ENCODE data around the gene FAM234B. TPM values are rescaled to one million over a fixed set of nuclear protein-coding genes. Genes with fewer than 3 reads are reported as not detected.
A peak's percentile ranks its signal among the peaks of the same experiment; 100 is the strongest.

The FAM234B gene
- polyA plus RNA-seq, 1 donor (not counting 4 experiments of a cell fraction or from before 2014, with no cell fraction given): 4.5 TPM

DNA sequence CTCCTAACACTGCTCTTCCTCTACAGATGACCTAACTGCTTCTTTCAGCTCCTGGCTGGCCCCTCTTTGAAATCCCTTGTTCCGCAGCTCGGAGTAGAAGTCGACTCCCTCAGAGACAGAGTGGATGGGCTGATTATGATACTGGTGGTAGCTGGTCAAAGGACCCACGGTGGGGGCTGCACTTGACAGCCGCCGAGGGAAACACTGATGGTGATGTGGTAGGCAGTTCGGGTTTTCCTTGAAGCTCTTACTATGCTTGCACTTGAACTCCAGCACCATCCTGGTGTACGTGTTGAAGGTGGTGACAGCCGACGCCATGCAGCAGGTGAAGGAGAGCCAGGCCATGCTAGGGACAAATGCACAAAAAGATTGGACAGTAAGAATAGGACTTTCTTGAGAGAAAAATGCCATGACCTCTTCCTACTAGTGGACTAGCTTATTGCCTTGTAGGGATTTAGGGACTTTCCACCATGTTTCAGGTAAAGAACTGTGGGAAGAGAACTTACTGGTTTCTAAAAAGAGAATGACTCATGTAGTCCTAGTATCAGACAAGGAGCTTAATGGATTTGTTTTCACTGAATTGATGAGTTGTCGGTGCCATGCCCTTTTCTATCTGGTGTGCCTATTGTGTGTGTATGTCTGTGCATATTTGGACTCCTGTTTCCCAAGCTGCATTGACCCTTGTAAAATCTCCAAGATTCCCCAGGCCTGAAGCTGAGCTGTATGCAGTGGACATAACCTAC is 40.9 kb downstream of the FAM234B start:
- no peak for TF ChIP-seq EZH2 (IDR thresholded peaks at IDR 0.05; ENCODE audit: low read length)
- TF ChIP-seq, protein P1, sequence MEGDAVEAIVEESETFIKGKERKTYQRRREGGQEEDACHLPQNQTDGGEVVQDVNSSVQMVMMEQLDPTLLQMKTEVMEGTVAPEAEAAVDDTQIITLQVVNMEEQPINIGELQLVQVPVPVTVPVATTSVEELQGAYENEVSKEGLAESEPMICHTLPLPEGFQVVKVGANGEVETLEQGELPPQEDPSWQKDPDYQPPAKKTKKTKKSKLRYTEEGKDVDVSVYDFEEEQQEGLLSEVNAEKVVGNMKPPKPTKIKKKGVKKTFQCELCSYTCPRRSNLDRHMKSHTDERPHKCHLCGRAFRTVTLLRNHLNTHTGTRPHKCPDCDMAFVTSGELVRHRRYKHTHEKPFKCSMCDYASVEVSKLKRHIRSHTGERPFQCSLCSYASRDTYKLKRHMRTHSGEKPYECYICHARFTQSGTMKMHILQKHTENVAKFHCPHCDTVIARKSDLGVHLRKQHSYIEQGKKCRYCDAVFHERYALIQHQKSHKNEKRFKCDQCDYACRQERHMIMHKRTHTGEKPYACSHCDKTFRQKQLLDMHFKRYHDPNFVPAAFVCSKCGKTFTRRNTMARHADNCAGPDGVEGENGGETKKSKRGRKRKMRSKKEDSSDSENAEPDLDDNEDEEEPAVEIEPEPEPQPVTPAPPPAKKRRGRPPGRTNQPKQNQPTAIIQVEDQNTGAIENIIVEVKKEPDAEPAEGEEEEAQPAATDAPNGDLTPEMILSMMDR (optimal IDR thresholded peaks at IDR 0.05 in 1 of 3, IDR thresholded peaks at IDR 0.05 in 1 of 3, conservative IDR thresholded peaks at IDR 0.05 in 1 of 3; ENCODE audit: extremely low read depth in 1 of 3, insufficient read depth in 2 of 3, low read length in 3 of 3): no peak
- Histone ChIP-seq H3K27me3 (ENCODE audit: control insufficient read depth, extremely low read depth, insufficient read depth, low read length) (no peaks in the 10 kb centered on the region), H3K9me1 (ENCODE audit: control insufficient read depth, extremely low read depth, insufficient read depth, low read length) (no peaks in the 10 kb centered on the region), H3K36me3 (ENCODE audit: control insufficient read depth in 2 of 2, extremely low read depth in 1 of 2, insufficient read depth in 2 of 2, low read length in 2 of 2) (no peaks in the 10 kb centered on the region), H3K4me2 (ENCODE audit: control insufficient read depth, extremely low read depth, insufficient read depth, low read depth, low read length) (no peak overlapping the region), H3K27ac (ENCODE audit: control insufficient read depth, insufficient read depth, low read length) (peak overlapping the region; percentile 9), H3K4me1 (ENCODE audit: control insufficient read depth, extremely low read depth, insufficient read depth, low read length) (peaks cover 8% of the 10 kb centered on the region), H3K4me3 (ENCODE audit: control insufficient read depth in 2 of 3, extremely low read depth in 1 of 3, insufficient read depth in 2 of 3, low read depth in 1 of 3, low read length in 3 of 3) (no peak overlapping the region), H3K9me3 (ENCODE audit: control insufficient read depth, low read depth, low read length) (no peaks in the 10 kb centered on the region), H4K20me1 (ENCODE audit: control insufficient read depth, extremely low read depth, insufficient read depth, low read length) (no peaks in the 10 kb centered on the region), H3K9ac (ENCODE audit: control insufficient read depth, extremely low read depth, insufficient read depth, low read length) (no peak overlapping the region), H2AFZ (ENCODE audit: control insufficient read depth, low read length) (no peak overlapping the region), H3K79me2 (ENCODE audit: control insufficient read depth, insufficient read depth, low read length) (no peaks in the 10 kb centered on the region)
- dilution Hi-C loops (cut with MboI; ENCODE audit: extremely low pct_ligation_motif_present, low sequenced_read_pairs): no loop called here
- FAIRE-seq (peak; percentile 23), DNase-seq (ENCODE audit: low read depth, low spot score) (no peak)

DNA sequence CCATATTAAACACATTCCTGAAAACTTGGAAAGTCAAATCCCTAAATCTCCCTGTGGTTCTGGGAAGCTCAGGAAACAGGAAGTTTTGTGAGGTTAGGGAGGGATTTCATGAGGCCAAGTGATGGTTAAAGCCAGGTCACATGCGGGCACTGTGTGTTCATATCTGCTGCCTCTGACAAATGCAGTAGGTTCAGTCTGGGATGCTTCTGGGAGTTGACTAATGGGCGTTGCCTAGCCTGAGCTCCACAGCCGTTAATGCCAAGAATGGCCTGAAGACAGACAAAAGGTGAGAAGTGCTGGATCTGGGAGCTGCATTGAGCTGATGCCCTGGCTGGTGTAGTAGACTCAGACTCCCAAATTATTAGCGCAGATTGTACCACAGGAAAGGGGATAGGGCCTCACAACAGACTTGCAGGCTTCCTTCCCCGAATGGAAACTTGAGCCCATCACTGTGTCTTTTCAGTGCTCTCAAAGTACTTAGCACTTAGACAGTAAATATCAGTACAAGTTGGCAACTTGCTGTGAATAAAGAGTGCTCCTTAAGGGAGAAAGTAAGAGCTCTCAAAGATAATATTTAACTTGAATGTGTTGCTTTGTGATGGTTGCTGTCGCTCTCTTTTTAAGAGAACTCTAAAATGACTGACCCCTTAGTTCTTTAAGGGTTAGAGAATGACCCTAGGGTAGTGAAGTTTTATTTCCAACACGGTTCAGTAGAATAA is 41.9 kb downstream of the FAM234B start:
- Histone ChIP-seq H3K9ac (ENCODE audit: control insufficient read depth, extremely low read depth, insufficient read depth, low read length) (no peak overlapping the region), H3K27ac (ENCODE audit: control insufficient read depth, insufficient read depth, low read length) (no peak overlapping the region), H3K9me1 (ENCODE audit: control insufficient read depth, extremely low read depth, insufficient read depth, low read length) (no peaks in the 10 kb centered on the region), H2AFZ (ENCODE audit: control insufficient read depth, low read length) (no peak overlapping the region), H3K36me3 (ENCODE audit: control insufficient read depth in 2 of 2, extremely low read depth in 1 of 2, insufficient read depth in 2 of 2, low read length in 2 of 2) (no peaks in the 10 kb centered on the region), H3K4me2 (ENCODE audit: control insufficient read depth, extremely low read depth, insufficient read depth, low read depth, low read length) (no peak overlapping the region), H3K79me2 (ENCODE audit: control insufficient read depth, insufficient read depth, low read length) (no peaks in the 10 kb centered on the region), H3K4me3 (ENCODE audit: control insufficient read depth in 2 of 3, extremely low read depth in 1 of 3, insufficient read depth in 2 of 3, low read depth in 1 of 3, low read length in 3 of 3) (no peak overlapping the region), H3K27me3 (ENCODE audit: control insufficient read depth, extremely low read depth, insufficient read depth, low read length) (no peaks in the 10 kb centered on the region), H3K4me1 (ENCODE audit: control insufficient read depth, extremely low read depth, insufficient read depth, low read length) (peaks cover 8% of the 10 kb centered on the region), H3K9me3 (ENCODE audit: control insufficient read depth, low read depth, low read length) (no peaks in the 10 kb centered on the region), H4K20me1 (ENCODE audit: control insufficient read depth, extremely low read depth, insufficient read depth, low read length) (no peaks in the 10 kb centered on the region)
- TF ChIP-seq EZH2 (IDR thresholded peaks at IDR 0.05; ENCODE audit: low read length): no peak
- TF ChIP-seq, protein P1 (optimal IDR thresholded peaks at IDR 0.05 in 1 of 3, IDR thresholded peaks at IDR 0.05 in 1 of 3, conservative IDR thresholded peaks at IDR 0.05 in 1 of 3; ENCODE audit: extremely low read depth in 1 of 3, insufficient read depth in 2 of 3, low read length in 3 of 3): no peak
- peak; percentile 49 for FAIRE-seq
- dilution Hi-C loops (cut with MboI; ENCODE audit: extremely low pct_ligation_motif_present, low sequenced_read_pairs): no loop called here
- DNase-seq (ENCODE audit: low read depth, low spot score): no peak
